GM21717 (cell line): ENCODE measurements around the gene CARS1.

Experiments used
- ATAC-seq: cut with Tn5 transposase; IDR thresholded peaks from one replicate; pipeline ENCODE4 v1.9.1; 2021; ENCODE audit warnings: mild to moderate bottlenecking, moderate library complexity; ENCODE audit not compliant: unreplicated experiment

CARS1 gene

DNA sequence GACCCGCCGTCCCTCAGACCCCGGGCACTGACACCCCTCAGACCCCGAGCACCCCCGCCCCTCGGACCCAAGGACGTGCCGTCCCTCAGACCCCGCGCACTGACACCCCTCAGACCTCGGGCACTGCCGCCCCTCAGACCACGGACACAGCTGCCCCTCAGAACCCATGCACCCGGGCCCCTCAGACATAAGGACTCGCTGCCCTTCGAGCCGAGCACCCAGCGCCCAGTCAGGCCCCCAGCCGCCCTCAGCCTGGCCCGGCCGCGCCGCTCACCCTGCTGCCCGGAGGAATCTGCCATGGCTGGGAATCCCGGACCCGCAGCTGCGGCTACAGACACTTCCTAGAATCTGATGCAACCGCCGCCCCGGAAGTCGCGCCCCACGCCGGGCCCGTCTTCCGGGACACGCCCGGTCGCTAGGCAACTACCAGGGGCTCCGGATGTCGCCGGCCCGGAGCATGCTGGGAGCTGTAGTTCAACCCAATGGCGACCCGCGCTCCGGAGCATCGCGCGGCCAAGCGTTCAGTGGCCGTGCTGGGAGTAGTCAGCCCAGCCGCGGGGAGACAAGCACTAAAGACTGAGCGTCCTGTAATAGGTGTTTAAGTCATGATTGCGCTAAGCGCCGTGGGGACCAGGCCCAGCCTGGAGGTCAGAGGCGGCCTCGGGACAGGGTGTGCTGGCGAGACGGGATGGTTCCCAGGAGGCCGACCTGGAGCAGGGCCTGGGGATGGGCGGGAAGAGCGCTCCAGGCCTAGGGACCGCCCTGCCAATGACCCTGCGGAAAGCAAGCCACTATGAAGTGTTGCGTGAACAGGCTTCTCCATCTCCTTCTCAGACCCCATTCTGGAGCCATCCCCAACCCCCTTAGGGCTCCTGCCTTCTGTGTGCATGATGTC lies at the start of gene CARS1:
CARS1 (minus strand) TSS at position 355 of the 895 bp plus-strand sequence; CDS start at position 299, 56 bp downstream.
- peak; percentile 93 for ATAC-seq

DNA sequence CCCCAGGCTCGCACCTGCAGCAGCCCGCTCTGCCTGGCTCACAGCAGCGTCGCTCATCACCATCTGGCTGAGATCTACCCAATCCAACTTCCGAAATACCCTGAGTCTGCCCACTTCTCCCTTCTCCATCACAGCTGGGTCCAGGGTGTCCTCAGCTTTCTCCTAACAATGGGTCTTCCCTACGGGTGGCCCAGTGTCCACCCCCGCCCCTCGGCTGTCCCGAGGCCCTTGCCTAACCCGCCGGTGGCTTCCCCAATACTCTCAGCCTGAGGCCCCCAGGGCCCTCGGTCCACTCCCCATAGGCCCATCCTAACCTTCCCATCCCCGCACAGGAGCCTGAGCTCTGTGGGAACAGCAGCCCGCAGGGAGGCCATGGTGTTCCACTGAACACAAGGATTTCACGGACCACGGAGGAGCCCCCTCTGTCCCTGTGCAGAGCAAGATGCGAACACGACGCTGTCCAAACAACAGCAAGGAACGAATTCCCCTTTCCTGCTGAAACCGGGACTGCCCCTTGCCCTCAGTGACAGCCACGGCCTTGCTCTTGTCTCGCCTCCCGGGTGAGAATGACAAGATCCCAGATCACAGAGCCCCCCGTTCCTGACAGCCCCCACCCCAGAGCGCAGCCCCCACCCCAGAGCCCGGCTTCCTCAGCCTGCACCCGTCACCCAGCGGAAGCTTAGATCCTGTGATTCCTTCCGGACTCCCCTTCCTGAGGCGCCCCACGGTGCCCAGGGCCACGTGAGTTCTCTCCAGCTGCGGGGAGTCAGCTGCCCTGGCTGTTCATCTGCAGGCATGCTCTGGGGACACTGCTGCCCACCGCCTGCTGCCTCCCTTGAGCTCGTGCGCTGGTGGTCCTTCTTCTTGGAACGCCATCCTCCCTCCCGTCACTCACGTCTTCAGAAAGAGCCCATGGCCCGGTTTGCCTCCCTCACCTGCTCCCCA lies 48.8 kb upstream of the CARS1 start:
- ATAC-seq: no peak

DNA sequence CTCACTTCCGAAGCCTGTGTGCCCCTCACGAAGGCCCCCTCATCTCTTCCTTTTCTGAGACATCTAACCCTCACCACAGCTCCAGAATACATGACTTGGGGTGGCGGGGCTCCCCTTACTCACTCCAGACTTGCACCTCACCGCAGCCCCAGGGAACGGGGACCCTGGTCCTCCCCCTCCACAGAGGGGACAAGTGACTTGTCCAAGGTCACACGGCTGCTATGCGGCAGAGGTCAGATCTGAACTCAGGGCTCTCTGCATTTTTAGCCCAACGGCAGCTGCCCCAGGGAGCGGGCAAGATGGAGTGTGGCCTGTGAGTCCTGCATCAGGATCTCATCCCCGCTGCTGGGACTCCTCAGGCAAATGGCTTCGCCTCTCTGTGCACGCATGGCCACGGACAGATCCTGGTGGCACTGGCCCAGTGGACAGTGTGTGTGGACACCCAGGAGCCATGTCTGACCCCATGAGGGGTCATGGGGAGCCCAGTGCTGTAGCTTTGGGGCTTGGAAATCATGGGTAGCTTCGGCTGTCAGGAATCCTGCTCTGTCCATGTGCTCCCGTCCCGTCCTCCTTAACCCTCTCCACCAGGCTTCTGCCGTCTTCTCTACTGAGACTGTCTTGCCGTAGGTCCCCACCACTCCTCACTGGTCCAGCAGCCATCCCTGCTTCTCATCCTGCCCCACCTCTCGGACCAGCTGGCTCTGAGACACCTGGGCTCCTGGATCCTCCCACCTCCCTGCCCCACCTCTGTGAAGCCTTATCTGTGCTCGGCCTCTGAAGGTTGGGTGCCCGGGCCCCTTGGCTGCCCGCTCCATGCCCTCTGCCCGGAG lies 48.0 kb upstream of the CARS1 start:
- no peak for ATAC-seq

DNA sequence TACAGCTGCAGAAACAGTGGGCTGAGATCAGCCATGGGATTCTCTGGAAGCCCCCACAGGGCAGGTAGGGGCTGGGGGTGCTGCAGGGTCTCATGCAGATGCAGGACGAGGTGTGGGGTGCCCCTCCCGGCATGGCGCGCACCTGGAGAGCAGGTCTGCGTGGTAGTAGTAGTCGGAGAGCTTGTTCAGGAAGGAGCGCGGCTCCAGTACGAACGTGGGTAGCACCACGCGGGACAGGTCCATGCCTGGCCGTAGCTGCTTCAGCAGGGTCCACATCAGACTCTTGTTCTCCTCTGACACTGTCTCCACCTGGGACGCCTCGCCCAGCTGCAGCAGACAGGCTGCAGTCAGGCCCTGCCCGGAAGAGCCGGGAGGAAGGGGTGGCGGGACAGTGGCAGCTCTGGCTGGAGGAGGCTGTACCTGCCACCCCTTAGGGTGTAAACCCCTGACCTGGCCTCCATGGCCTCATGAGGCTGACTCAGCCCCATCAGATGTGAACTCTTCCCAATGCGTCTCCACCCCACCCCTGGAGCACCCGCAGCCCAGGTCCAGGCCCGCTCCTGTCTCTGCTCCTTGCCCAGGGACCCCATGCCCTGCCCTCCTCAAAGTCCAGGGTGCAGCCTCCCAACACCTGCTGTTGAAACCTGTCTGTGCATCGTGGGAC lies 47.0 kb upstream of the CARS1 start:
- no peak for ATAC-seq

DNA sequence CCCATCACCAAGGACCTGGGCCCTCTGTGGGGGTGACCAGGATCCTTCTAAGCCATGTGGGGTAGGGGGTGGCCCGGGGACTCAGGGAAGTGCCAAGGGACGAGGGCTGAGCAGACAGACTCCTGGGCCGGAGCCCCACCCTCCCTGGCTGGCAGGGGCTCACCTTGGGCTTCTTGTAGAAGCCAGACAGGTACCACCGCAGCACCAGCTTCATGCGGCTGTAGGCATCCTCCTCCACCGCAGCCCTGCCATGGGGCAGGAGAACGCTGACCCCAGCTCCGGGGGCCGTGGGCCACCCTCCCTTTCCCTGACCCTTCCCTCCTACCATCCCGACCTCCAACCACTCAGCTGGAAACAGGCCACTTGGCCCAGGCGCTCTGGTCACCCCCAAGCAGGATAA lies 45.9 kb upstream of the CARS1 start:
- no peak for ATAC-seq

DNA sequence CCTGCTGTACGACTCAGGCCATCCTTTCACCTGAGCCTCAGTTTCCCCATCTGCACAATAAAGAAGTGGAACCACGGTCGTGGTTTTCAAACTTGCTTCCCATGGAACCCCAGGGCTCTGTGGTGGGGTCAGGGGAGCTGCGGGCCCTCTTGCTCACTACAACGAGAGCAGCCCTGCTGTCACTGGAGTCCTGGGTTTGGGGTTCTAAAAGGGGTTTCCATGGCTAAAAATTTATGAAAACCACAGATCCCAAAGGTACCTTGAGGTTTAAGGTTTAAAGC lies 45.4 kb upstream of the CARS1 start:
- no peak for ATAC-seq

DNA sequence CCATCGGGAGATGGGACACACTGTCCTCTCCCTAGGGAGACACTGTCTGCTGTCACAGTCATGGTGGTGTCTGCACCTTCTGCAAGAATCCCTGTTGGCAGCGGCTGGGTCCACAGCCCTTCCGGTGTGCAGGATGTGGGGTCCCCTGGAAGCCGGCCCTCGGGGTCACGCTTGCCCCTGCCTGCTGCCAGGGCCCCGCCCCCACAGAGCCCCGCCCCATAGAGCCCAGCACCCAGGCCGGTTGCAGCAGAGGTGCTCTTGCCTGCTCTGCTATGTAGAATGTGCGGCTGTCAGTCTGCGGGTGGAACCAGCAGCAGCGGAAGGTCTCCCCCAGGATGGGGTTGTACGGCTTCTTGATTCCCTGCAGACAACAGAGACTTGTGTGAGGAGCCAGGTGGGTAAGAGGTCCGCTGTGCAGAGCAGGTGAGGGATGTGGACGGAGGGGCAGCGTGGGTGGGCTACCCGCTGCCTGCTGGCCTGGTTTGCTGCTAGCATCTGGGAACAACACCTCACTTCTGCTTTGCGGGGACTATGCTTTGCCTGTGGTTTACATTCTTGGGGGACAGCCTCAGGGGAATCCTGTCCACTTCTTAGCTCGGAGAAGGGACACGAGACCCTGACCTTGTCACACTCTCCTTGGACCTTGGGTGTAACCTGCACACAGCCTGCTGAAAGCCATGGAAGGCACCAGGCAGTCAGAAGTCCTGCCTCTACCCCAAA lies 44.9 kb upstream of the CARS1 start:
- ATAC-seq: no peak

DNA sequence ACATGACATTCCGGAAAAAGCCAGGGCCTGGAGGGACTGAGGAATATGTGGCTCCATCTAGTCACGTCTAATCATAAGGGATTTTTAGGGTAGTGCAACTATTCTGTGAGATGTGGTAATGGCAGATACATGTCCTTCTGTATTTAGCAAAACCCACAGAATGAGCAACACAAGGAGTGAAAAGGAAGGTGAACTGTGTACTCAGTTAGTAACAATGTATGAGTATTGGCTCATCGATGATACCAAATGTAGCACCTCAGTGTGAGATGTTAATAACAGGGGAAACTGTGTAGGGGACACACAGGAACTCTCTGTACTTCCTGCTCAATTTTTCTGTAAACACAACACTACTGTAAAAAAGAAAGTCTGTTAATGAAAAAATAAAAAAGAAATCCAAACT lies 42.0 kb upstream of the CARS1 start:
- no peak for ATAC-seq

DNA sequence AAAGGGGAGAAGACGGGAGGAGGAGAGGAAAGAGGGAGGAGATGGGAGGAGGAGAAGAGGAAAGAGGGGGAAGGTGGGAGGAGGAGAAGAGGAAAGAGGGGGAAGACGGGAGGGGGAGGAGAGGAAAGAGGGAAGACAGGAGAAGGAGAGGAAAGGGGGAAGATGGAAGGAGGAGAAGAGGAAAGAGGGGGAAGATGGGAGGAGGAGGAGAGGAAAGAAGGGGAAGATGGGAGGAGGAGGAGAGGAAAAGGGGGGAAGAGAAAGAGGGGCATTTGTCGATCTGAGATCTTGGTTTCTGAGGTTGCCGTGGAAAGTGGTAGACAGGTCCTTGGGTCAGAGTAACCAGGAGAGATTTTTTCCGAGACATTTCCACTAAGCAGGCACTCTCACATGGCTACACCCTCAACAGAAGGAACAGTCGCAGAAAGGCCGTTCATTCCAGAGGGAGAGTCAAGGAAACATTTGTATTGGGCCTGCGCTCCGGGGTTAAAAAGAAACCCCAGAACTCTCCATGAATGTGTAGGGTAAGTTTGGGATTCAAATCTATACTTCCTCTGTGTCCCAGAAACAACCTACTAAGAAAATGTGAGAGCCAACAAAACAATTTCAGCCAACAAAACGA lies 39.8 kb upstream of the CARS1 start:
- ATAC-seq: no peak

DNA sequence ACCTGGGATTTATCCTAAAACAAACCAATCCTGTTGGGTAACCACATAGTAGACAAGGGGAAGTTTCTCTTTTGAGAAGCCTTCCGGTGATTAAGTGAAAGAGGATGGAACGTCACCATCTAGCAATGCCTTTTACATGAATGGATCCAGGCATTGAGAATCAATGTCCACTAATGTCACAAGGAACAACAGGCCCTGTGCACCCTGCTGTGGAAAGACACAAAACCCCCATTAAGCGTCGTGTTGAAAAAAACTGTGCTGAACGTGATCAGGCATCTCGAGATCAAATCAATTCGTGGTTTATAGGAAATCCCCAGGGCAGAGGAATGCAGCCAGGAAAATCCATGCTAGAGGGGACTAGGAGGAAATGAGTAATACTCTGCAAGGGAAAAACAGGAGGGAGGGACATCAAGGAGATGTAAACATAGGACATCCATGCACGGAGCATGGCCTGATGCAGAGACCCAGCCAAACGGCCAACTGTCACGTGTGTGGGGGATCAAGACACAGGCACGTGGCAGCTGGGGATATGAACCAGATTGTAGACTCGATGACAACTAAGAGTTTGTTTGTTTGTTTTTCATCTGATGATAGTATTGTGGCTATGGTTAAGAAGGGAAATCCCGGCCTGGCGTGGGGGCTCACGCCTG lies 38.6 kb upstream of the CARS1 start:
- ATAC-seq: no peak

DNA sequence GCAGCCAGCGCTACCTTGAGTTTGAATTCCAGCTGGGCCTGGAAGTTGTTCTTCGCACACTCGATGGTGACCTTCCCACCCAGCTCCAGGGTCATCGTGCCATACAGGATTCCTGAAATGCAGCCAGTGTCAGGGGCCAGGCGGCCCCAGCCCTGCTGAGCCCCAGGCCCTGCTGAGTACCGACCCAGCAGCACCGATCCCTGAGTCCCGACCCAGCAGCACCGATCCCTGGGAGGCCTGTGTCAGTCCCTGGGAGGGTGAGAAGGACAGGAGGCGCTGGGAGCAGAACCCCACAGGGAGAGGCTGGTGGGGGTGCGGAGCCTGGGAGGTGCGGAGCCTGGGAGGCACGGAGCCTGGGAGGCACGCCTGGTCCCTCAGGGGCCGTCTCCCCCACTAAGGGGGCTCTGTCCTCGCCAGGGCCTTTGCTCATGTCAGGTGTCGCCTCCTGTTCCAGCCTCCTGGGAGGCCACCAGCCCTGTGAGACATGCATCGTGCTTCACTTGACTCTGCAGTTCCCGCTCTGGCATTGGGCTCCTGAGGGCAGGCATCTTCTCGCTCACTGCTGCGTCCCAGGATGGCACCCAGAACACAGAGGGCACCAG lies 37.1 kb upstream of the CARS1 start:
- no peak for ATAC-seq

DNA sequence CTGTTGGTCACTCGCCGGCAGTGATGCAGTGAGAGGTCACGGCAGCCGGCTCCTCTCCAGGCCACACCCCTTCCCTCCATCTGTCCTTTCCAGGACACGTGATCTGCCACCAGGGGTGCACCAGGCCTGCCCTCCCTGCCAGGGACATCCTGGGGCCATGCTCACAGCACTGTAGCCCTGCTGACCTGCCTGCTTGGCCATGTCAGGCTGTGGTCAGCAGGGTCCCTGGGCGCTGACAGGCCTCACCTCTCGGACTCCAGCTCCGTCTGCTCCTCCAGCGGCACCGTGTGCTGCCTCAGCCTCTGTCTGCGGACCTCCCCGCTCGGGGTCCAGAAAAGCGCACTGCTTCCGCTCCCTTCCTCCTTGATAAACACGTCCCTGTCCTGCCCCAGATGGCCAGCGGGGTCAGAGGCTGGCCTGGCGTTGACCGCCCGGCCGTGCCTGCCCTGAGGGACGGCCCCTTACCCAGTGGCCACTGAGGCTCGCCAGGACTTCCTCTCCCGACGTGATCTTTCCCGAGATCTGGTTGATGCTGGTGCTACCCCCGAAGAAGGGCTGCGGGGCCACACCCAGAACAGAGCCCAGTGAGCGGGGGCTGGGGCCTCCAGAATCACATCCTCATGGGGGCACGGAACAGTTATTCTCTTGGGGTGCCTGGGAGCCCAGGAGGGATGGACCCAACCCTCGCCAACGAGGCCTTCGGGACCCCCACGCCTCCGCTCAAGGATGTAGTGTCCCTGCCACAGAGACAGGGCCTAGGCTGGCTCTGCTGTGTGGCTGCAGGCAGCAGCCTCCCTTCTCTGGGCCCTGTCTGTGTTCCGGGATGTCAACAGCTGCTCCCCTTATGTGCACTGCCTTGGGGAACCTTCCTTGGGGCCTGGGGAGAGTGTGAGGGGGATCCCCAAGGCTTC lies 36.3 kb upstream of the CARS1 start:
- no peak for ATAC-seq

DNA sequence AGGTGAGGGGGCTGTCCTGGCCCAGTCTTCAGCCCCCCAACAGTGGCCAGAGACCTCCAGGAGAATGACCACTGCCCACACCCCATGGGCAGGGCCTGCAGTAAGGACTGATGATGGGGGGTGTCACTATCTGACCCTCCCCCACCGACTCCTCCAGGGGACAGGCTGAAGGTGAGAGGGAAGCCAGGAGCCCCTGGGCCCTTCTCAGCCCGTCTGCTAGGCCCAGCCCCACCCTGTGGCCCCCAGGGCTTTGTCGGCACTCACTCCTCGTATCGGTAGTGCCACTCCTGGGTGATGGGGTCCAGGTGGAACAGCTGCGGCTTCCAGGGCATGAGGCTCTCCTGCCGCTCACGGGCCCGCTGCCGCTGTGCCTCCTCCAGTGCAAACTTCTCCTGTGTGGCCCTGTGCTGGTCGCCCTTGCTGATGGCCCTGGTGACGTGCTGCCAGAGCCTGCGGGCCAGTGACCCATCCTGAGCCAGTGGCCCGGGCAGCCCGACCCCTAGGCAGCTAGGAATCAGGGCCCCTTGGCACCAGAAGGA lies 35.4 kb upstream of the CARS1 start:
- ATAC-seq: no peak

DNA sequence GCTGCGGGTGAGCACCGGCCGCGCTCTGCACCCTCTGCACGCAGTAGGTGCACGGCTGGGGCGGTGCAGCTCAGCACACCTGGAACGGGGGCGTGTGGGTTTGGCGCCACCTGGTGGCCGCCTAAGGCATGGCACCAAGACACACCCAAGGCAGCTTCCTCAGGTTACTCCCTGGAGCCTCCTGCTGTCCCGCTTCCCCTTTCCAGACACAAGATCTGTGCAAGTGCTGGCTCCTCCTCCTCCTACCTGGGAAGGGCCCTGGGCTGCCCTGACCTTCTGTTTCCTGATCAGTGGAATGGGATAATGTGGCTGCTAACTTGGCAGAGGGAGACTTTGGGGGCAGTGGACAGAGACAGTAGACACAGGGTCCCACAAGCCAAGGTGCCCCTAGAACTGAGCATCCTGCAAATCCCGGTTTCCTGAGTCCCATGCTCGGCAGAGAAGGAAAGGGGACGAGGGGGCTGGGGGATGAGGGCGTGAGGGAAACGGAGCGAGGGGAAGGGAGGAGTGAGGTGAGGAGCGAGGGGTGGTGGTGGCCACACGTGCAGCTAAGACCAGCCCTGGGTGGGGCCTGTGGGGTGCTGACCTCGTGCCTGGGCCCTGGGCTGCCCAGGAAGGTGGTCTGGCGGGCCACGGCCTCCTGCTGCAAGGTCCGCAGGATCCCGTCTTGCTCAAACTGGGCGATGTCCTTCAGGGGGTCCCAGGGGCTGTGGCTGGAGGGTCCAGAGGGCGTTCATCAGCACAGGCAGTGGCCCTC lies 34.8 kb upstream of the CARS1 start:
- peak; percentile 68 for ATAC-seq

DNA sequence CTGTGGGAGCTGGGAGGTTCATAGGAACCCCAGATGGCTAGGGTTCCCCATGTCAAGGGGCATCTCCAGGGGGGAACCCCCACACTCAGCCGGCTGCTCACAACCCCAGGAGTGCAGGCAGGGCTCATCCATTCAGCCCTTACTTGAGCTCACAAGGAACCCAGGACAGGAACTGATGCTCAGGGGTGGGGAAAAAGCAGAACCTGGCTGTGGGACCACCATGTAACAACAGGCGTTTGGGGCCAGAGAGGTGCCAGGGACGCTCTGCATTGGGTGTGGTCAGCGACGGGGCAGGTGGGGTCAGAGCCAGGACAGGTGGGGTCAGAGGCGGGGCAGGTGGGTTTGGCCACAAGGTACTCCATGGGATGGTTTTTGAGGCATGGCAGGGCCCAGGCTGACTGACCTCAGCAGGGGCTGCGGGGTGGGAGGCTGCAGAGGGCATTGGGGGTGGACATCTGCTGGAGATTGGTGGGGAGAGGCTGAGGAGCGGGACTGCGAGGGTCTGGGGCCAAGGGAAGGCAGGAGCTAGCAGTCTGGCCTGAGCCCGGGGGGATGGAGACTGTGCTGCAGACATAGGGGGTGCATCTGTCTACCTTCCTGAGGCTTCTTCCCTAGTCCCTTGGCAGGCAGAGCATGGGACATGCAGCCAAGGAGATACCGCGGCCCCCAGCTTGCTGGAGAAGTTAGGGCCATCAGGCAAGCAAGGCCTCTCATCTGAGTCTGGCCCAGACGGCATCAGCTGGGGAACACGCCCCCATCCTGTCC lies 34.0 kb upstream of the CARS1 start:
- ATAC-seq: no peak
